OCI-LY1 (cell line): ENCODE measurements around the gene STK39.

ENCODE experiments used
- EZH2 ChIP-seq: fragments of 200-600 bp; sonication (generic), shearing (Covaris generic); IDR thresholded peaks from 2 replicates; pipeline ENCODE4 v1.8.0; 2017; ENCODE audit warnings: borderline replicate concordance, mixed run types, mild to moderate bottlenecking, antibody characterized with exemption, low read length, moderate library complexity, mixed read lengths
- TF ChIP-seq, protein P1 (sequence below): fragments of 200-600 bp; sonication (generic), shearing (Covaris generic); IDR thresholded peaks from 2 replicates; pipeline ENCODE4 v1.5.1; 2017; ENCODE audit warnings: mild to moderate bottlenecking, antibody characterized with exemption, low read length, moderate library complexity, mixed read lengths

DNA sequence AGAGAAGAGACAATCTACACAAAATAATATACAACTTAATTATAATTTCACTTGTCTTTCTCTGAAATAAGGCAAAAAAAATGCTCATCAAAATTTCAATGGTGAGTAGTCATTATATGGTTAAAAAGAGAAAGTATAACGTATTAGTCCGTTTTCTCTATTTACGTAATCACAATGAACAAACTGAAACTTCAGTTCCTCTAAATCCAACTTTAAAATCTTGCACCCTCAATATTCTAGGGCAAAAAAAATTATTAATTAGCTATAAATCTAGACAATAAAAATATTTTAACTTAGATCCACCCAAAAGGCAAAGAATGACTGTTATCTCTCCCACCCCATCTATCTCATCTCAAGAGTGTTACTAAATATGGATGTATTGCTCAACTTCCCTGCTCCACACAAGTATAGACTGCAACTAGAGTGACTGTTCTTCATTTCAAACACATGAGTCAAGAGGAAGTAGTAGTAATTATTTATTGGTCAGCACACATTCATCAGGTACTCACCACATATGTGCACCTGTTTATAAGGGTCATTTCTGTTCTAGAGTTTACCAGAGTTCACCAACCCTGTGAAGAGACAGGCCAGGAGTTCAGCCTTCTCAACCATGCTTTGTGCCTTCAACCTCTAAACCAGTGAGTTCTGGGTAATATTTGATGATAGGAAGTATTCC, 36.4 kb downstream of the STK39 start:
- no peak for TF ChIP-seq EZH2
- TF ChIP-seq, protein P1, sequence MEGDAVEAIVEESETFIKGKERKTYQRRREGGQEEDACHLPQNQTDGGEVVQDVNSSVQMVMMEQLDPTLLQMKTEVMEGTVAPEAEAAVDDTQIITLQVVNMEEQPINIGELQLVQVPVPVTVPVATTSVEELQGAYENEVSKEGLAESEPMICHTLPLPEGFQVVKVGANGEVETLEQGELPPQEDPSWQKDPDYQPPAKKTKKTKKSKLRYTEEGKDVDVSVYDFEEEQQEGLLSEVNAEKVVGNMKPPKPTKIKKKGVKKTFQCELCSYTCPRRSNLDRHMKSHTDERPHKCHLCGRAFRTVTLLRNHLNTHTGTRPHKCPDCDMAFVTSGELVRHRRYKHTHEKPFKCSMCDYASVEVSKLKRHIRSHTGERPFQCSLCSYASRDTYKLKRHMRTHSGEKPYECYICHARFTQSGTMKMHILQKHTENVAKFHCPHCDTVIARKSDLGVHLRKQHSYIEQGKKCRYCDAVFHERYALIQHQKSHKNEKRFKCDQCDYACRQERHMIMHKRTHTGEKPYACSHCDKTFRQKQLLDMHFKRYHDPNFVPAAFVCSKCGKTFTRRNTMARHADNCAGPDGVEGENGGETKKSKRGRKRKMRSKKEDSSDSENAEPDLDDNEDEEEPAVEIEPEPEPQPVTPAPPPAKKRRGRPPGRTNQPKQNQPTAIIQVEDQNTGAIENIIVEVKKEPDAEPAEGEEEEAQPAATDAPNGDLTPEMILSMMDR = no peak
